NT2/D1 (cell line): ENCODE results near the gene GNAZ.

ENCODE experiments used
- SUZ12 ChIP-seq: IDR thresholded peaks from 2 replicates; pipeline ENCODE4 v1.6.1; 2011; ENCODE audit not compliant: insufficient read length, insufficient read depth; ENCODE audit errors: extremely low read depth
- YY1 ChIP-seq: IDR thresholded peaks from 2 replicates; pipeline ENCODE4 v1.6.1; 2011; ENCODE audit not compliant: insufficient read length, insufficient read depth

DNA sequence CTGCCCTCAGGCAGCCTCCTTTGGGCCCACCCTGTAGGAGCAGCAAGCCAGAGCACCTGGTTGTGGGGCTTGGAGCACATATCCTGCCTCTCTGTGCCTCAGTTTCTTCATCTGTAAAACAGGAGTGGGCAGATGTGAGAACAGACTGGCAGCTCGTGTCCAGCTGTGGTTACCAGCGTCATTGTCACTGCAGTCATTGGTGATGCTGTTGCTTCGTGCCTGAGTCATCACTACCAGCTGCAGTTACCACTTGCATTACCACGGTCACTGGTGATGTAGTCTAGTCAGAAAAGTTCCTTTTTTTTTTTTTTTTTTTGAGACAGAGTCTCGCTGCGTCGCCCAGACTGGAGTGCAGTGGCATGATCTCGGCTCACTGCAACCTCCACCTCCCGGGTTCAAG lies 51.1 kb downstream of the GNAZ start:
- no peak for TF ChIP-seq SUZ12
- no peak for TF ChIP-seq YY1
